Osteocyte (in vitro differentiated cells): ENCODE data around the gene CAT. TPM values are rescaled to one million over a fixed set of nuclear protein-coding genes. Genes with fewer than 3 reads are reported as not detected.

Source experiments
- DNase-seq: peaks from one replicate; pipeline ENCODE4 v3.0.0; 2021; ENCODE audit warnings: mixed read lengths; ENCODE audit not compliant: unreplicated experiment; ENCODE audit errors: extremely low spot score
- H3K27ac Mint-ChIP-seq: one replicate; pipeline ENCODE4 v1.8.0; 2021; ENCODE audit warnings: mild to moderate bottlenecking, mixed read lengths; ENCODE audit not compliant: unreplicated experiment
- H3K27me3 Mint-ChIP-seq: one replicate; pipeline ENCODE4 v1.8.0; 2021; ENCODE audit warnings: mixed read lengths; ENCODE audit not compliant: unreplicated experiment
- H3K36me3 Mint-ChIP-seq: one replicate; pipeline ENCODE4 v1.8.0; 2021; ENCODE audit warnings: mixed read lengths; ENCODE audit not compliant: unreplicated experiment
- H3K4me1 Mint-ChIP-seq: one replicate; pipeline ENCODE4 v1.8.0; 2021; ENCODE audit warnings: mixed read lengths; ENCODE audit not compliant: unreplicated experiment
- H3K4me3 Mint-ChIP-seq: one replicate; pipeline ENCODE4 v1.8.0; 2021; ENCODE audit warnings: mild to moderate bottlenecking, moderate library complexity, mixed read lengths; ENCODE audit not compliant: unreplicated experiment
- H3K9me3 Mint-ChIP-seq: one replicate; pipeline ENCODE4 v1.8.0; 2021; ENCODE audit warnings: mixed read lengths; ENCODE audit not compliant: unreplicated experiment
- total RNA-seq: library from RNA; stranded (reverse); gene quantifications from 2 replicates; pipeline ENCODE4 v1.2.1, GENCODE V29; 2021
- TF ChIP-seq, protein P1 (sequence below): fragments of 200-600 bp; sonication (generic); IDR thresholded peaks from 2 replicates; pipeline ENCODE4 v1.5.0; 2021; ENCODE audit warnings: antibody characterized with exemption, mild to moderate bottlenecking, moderate library complexity

CAT gene
- total RNA-seq, 1 donor from 2014 or later = 22.4 TPM

DNA sequence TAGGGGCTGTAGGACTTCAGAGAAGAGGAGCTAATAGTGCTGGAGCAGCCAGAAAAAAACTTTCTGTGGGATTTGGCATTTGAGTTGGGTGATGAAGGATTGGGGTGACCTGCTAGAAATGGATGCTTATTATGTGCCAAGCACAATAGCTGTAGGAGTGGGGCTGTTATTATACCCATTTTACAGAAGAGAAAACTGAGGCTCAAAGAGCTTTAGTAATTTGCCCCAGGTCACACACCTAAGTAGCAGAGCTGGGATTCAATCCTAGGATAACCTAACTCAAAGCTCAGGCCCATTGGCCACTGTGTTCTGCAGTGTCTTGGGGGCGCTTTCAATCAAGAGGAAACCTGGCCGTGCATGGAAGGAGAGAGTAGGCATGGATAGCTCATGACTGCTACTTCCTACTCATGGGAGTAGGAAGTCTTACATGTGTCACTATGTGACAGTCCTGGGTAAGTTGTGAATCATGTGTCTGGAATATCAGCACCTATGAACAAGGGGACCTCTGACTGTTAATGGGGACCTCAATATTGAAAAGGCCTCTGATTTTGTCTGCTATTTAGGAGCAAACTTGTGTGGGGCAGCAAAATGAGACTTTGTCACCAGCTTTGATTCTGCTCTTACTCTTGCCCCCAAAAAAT lies 81.0 kb downstream of the CAT start:
- no peak for DNase-seq
- H3K9me3 Mint-ChIP-seq = no peaks in the 10 kb centered on the region
- no peak overlapping the region for H3K4me3 Mint-ChIP-seq
- peaks cover 41% of the 10 kb centered on the region for H3K27me3 Mint-ChIP-seq
- TF ChIP-seq, protein P1, sequence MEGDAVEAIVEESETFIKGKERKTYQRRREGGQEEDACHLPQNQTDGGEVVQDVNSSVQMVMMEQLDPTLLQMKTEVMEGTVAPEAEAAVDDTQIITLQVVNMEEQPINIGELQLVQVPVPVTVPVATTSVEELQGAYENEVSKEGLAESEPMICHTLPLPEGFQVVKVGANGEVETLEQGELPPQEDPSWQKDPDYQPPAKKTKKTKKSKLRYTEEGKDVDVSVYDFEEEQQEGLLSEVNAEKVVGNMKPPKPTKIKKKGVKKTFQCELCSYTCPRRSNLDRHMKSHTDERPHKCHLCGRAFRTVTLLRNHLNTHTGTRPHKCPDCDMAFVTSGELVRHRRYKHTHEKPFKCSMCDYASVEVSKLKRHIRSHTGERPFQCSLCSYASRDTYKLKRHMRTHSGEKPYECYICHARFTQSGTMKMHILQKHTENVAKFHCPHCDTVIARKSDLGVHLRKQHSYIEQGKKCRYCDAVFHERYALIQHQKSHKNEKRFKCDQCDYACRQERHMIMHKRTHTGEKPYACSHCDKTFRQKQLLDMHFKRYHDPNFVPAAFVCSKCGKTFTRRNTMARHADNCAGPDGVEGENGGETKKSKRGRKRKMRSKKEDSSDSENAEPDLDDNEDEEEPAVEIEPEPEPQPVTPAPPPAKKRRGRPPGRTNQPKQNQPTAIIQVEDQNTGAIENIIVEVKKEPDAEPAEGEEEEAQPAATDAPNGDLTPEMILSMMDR = no peak
- no peaks in the 10 kb centered on the region for H3K36me3 Mint-ChIP-seq
- H3K4me1 Mint-ChIP-seq = no peaks in the 10 kb centered on the region
- no peak overlapping the region for H3K27ac Mint-ChIP-seq

DNA sequence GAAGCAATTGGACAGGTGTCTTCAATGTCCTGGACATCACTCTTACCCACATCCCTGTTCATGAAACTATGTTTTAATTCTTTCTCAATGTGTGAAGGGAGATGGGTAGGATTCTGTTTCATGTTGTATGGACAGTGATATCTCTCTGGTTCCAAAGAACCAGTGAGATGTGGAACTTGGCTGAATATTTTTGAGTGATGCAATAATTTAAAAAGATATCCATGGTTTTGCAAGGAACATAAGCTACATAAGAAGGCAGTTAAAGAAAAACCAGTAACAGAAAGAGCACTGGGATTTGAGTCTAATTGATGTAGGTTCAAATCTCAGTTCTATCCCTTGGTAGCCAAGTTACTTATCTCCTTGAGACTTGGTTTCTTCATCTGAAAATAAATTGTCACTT lies 82.5 kb downstream of the CAT start:
- peaks cover 36% of the 10 kb centered on the region for H3K27me3 Mint-ChIP-seq
- TF ChIP-seq, protein P1 = no peak
- no peak for DNase-seq
- H3K27ac Mint-ChIP-seq = no peak overlapping the region
- H3K9me3 Mint-ChIP-seq = no peaks in the 10 kb centered on the region
- H3K4me1 Mint-ChIP-seq = no peaks in the 10 kb centered on the region
- H3K36me3 Mint-ChIP-seq = no peaks in the 10 kb centered on the region
- H3K4me3 Mint-ChIP-seq = no peak overlapping the region

Other genes starting within 250 kb of the CAT start
- 0.73 and 0.89 TPM in 2 replicates for gene ABTB2, start 80.9 kb upstream of the CAT start, total RNA-seq
- gene ELF5, start 74.9 kb downstream of the CAT start, total RNA-seq = not detected in 2 replicates
- gene EHF, start 182.2 kb downstream of the CAT start, total RNA-seq = not detected in 2 replicates